ENCODE data around the gene SLC16A2.

Gene SLC16A2

GRCh38 chrX:74545880-74546523 lies 124.7 kb downstream of the SLC16A2 start:
- no peak for DNase-seq

DNA sequence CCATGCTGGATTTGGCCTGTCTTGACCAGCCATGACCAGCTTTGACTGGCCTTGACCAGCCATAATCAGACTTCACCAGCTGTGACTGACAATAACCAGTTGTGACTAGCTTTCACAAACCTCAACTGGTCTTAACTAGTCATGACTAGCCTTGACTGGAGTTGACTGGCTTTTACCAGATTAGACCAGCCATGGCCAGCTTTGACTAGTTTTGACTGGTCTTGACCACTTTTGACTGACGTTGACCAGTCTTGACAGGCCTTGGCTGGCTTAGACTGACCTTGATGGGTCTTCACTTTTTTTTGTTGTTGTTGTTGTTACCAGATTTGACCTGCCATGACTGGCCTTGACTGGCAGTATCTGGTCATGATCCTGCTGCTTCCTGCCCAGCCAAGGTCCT lies 125.7 kb downstream of the SLC16A2 start:
- DNase-seq = no peak

DNA sequence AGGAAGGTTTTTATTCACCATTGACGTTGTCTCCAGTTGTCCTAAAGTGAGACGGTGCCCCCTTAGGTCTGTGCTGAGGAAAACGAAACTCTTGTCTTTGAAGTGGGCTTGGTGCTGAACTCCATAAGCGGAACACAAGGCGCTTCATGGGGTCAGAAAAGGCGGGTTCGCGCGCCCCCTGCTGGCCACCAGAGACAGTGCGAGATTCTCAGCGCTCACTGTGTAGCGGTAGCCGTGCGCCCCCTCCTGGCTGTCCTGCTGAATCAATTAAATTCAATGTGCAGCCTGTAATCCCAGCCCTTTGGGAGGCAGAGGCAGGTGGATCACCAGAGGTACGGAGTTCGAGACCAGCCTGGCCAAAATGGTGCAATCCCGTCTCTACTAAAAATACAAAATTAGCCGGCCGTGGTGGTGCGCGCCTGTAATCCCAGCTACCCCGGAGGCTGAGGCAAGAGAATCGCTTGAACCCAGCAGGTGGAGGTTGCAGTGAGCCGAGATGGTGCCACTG lies 129.1 kb downstream of the SLC16A2 start:
- no peak for DNase-seq

DNA sequence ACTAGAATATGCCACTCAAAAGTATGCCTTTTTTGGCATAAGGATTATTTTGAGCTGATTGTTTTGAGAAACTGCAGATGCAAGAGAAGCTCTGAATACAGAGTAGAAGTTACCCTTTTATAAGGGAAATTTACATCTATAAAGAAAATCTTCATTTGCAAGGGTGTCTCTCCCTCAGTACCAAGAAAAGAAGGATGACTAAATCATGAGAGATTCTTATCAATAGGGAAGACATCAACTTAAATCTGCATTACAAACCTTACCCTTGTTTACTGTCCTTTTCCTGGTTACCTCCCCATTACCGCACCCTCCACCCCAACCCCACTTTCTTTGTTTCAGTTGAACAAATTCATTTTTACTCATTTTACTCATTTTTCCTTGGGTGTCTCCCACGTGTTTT lies 130.6 kb downstream of the SLC16A2 start:
- DNase-seq = no peak

GRCh38 chrX:74557378-74557777 lies 136.1 kb downstream of the SLC16A2 start:
- no peak for DNase-seq

DNA sequence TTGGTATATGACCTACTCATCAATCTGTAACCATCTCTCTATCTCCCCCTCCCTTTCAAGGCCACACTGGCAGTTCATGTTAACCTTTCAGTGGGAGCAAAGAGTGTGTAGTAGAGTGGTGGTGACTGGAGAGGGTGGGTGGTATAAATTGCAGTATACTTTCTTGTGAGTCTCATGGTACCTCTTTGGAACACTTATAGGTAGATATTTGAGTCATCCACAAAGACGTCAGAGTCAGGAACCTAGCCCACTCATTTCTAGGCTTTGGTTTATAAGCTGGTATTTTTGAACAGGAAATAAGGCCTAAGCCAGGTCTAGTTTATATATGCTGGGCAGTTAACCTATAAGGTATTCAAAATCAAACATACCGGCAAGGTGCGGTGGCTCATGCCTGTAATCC lies 156.8 kb downstream of the SLC16A2 start:
- no peak for DNase-seq

DNA sequence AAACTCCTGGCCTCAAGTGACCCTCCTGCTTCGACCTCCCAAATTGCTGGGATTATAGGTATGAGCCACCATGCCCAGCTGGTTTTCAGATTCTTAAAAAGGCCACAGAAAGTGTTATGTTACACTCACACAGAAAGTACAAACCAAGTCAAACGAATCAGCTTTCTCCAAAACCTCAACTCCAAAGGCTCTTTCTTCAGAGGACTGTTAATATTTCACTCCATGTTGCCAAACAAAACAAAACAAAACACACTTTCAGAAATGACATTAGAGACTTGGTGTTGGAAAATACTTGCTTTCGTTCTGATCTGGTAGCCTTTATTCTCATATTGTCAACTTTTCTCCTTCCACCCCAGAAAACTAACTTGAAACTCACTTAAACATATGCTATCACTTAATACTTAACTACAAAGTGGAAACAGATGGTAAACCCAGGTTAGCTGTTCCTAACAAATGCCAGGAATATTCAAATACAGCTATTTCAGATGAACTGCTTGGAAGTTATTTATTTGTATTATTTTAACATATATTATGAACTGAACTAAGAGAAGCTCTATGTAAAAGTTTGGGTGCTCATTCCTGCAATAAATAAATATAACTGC lies 158.4 kb downstream of the SLC16A2 start:
- DNase-seq = no peak
